ENCODE measurements around the gene NTSR2. TPM values are rescaled to one million over a fixed set of nuclear protein-coding genes. Genes with fewer than 3 reads are reported as not detected.

Gene NTSR2
- total and polyA plus RNA-seq, 2 donors (not counting 3 experiments of a cell fraction or from before 2014, with no cell fraction given) = not detected

- no peaks in the 10 kb centered on the region for H3K27me3 ChIP-seq (ENCODE audit: control insufficient read depth in 2 of 2, insufficient read depth in 2 of 2, low read length in 2 of 2)
- ChIA-PET POLR2A (no interaction called here), CTCF (no interaction called here)
- H3K9ac ChIP-seq (replicated peaks; ENCODE audit: extremely low read depth, insufficient read depth, low read length) = no peak overlapping the region
- no peak overlapping the region for H2AFZ ChIP-seq (ENCODE audit: low read depth, low read length)
- no peak overlapping the region for H3K4me3 ChIP-seq (replicated peaks in 1 of 3; ENCODE audit: insufficient read depth in 1 of 3, low read depth in 1 of 3, low read length in 3 of 3)
- TF ChIP-seq CTCF (IDR thresholded peaks at IDR 0.05; ENCODE audit: extremely low read depth in 1 of 2, insufficient read depth in 1 of 2, low read depth in 1 of 2, low read length in 2 of 2) (no peak), POLR2A (IDR thresholded peaks at IDR 0.05; ENCODE audit: low read depth, low read length) (no peak), GATA2 (IDR thresholded peaks at IDR 0.05; ENCODE audit: insufficient read depth, insufficient read length, low read depth, low read length) (no peak), MYC (IDR thresholded peaks at IDR 0.05; ENCODE audit: low read depth, low read length) (no peak), MAX (IDR thresholded peaks at IDR 0.05; ENCODE audit: insufficient read depth, insufficient read length) (no peak), JUN (IDR thresholded peaks at IDR 0.05; ENCODE audit: borderline replicate concordance, insufficient read depth, insufficient read length, low read depth) (no peak), EZH2 (IDR thresholded peaks at IDR 0.05; ENCODE audit: borderline replicate concordance, low read depth, low read length, severe bottlenecking) (no peak), POLR2AphosphoS5 (IDR thresholded peaks at IDR 0.05; ENCODE audit: insufficient read depth, low read depth, low read length) (no peak), FOS (IDR thresholded peaks at IDR 0.05; ENCODE audit: borderline replicate concordance, insufficient read depth, low read length) (no peak)
- dilution Hi-C loops (cut with MboI; ENCODE audit: extremely low pct_ligation_motif_present, low sequenced_read_pairs) = no loop called here
- H3K79me2 ChIP-seq (ENCODE audit: control insufficient read depth, insufficient read depth, low read length) = no peaks in the 10 kb centered on the region
- intact Hi-C loops (cut with micrococcal nuclease) = no loop called here
- H3K9me1 ChIP-seq (replicated peaks; ENCODE audit: control insufficient read depth, extremely low read depth, insufficient read depth, low read length) = no peaks in the 10 kb centered on the region
- FAIRE-seq (no peak), DNase-seq (ENCODE audit: low read depth, low spot score) (no peak)
- no peaks in the 10 kb centered on the region for H3K9me3 ChIP-seq (replicated peaks; ENCODE audit: control insufficient read depth, insufficient read depth, low read length)
- no peaks in the 10 kb centered on the region for H4K20me1 ChIP-seq (replicated peaks; ENCODE audit: control insufficient read depth, extremely low read depth, insufficient read depth, low read length)
- no peaks in the 10 kb centered on the region for H3K36me3 ChIP-seq (ENCODE audit: control insufficient read depth in 2 of 2, extremely low read depth in 1 of 2, insufficient read depth in 2 of 2, low read length in 2 of 2)
- no peaks in the 10 kb centered on the region for H3K4me1 ChIP-seq (ENCODE audit: control insufficient read depth, extremely low read depth, insufficient read depth, low read length)
- no peak overlapping the region for H3K4me2 ChIP-seq (ENCODE audit: insufficient read depth, low read length)
- BruUV-seq (replicated peaks) = no TSS peak
- no peak overlapping the region for H3K27ac ChIP-seq (ENCODE audit: insufficient read depth, low read depth, low read length)
Observed at GRCh38 chr2:11622611-11623010, 47.4 kb downstream of the NTSR2 start.
